Activated CD4-positive, alpha-beta T cell treated with anti-CD3 and anti-CD28 coated beads for 1 hour (primary cell): ENCODE measurements around the gene ALDOC.
A peak's percentile ranks its signal among the peaks of the same experiment; 100 is the strongest.
"Not testable (repeated sequence)": the region's sequence is repeated elsewhere in the genome, so short reads cannot be mapped to it uniquely, and the experiment has no call there.

ENCODE experiments used
- DNase-seq: peaks from one replicate; pipeline ENCODE4 v3.0.0-alpha.2; 2020

Gene ALDOC

DNA sequence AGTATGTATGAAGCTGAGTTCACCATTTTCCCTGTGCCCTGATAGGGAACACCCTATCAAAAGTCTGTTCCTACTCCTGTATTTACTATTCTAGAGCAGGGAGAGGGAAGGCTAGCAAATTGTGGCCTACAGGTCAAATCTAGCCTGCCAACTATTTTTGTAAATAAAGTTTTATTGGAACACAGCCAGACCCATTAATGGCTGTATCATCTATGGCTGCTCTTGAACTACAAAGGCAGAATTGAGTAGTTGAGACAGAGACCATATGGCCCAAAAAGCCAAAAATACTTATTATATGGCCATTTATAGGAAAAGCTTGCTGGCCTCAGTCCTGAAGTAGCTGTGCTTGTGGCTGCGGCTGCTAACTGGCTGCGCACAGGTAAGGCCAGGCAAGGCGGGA is 4.3 kb upstream of the ALDOC start:
- no peak for DNase-seq

GRCh38 chr17:28579526-28579925 is 2.8 kb upstream of the ALDOC start:
- DNase-seq = no peak

DNA sequence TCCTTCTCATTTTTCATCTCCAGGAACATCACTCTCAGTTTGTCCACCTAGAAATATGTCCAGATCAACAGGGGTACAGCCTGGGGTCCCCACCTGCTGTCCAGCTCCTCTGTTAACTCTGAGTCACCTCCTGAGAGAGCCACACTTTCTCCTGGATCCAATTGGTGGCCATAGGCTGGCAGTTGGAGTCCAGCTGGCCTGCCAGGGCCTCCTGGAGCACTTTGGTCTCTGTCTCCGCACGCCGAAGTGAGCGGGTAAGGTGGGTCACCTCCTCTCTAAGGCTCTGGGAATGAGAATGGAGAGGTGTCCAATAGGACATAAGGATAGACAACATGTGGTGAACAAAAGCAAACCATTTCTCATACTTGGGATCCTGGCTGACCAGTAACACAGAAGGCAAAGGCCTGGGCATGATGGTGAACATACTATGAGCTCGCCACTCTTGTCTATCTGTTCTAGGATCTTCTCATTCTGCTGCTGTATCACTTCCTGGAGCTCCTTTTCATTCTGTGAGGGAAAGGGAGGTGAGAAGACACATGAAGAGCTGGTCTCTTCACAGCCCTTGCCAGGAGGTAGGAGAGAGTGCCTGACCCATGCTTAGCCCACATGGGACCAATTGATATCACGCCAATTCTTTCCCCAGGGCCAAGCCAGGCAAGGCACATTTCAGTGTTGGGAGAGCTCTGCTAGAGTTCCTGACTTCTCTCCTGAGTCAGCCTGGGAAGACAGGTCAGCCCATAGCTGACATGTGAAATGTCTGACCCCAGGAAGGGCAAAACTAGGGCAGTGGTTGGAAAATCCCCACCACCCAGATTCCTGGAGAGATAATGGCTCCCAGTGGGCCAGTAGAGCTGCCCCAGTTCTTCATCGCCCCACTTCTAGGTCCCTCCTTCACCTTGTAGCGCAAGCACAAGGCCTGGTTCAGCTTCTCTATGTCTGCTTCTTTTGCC is 1.8 kb upstream of the ALDOC start:
- no peak for DNase-seq

DNA sequence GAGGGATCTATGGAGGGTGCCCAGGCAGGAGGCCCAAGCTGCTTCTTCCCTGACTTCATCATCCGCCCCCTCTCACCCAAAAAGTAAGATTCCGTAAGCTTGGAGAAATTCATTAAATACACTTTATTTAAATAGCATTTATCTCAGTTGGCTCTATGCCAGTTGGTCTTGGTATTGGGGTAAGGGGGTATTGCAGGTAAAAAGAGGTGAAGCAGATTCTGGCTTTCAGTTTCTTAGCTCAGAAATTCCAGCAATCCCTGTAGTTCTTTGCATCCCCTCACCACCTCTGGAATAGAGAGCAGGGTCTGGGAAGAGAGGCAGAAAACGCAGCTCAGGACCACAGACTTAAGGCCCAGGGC is 750 bp upstream of the ALDOC start:
- no peak for DNase-seq

DNA sequence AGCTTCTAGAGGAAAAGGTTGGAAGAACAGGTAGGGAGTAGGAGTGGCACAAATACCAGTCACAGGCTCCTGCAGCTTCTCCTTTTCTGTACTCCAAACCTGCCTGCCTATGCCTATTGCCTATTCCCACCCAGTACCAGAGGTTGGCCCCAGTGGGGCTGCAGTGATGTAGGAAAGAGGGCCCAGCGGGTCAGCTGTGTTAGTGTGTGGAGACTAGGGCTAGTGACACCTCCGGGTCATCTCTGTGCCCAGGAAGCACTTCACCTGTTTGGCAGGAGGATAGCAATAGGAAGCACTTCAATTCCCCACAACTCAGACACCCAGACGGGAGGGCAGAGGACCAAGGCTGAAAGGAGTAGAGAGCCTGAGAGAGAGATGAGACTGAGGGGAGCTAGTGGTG is 679 bp downstream of the ALDOC start:
- not testable (repeated sequence) for DNase-seq

DNA sequence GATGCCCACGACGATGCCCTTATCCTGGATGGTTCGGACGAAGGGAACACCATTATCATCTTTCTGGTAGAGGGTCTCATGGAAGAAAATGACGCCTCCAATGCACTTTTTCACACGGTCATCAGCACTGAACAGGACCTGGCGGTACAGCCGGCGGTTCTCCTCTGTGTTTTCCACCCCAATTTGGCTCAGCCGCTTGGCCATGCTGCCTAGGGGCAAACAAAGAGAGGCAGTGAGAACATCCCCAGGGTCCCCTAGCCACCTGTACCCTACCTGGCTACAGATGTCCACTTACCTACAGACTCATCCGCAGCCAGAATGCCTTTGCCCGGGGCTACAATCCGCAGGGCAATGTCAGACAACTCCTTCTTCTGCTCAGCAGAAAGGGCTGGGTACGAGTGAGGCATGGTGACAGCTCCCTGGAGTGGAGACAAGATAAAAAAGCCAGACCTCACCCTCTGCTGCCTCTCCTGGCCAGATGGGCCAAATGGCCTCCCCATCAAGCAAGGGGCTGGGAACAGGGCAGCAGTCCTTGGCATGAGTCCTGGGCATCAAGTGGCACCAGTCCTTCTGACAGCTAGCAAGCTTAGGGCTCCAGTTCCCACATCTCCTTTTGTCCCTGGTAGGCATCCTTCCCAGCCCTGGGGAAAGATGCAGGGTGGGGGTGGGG is 1.4 kb downstream of the ALDOC start:
- DNase-seq = no peak

DNA sequence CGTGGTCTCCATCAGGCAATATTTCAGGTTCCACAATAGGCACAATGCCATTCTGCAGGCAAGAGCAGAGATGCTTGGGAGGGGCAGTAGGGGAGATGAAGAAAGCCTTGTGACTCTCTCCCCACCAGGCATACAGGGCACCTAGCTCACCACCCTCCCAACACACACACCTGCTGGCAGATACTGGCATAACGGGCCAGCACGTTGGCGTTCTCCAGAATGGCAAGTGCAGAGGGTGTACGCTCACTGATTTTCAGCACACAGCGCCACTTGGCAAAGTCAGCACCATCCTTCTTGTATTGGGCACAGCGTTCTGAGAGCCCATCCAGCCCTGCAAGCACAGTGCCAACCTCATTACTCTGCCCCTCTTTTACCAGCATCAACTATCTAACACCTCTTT is 2.2 kb downstream of the ALDOC start:
- no peak for DNase-seq

- no peak for DNase-seq
Observed at GRCh38 chr17:28573966-28574480, 2.7 kb downstream of the ALDOC start.

DNA sequence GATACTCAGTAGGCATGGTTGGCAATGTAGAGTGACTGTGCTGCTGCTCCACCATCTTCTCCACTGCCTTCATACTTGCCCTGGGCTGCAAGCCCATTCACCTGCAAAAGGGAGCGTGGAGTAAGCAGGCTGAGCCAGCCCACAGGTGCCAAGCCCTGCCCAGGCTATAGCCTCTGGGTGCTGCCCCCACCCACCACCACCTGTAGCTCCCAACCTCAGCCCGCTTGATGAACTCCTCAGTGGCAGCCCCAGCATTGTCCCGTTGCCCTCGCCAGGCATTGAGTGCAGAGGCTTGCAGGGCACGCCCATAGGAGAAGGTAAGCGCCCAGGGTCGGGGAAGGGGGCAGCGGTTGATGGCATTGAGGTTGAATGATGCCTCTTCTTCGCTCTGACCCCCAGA is 3.2 kb downstream of the ALDOC start:
- no peak for DNase-seq

DNA sequence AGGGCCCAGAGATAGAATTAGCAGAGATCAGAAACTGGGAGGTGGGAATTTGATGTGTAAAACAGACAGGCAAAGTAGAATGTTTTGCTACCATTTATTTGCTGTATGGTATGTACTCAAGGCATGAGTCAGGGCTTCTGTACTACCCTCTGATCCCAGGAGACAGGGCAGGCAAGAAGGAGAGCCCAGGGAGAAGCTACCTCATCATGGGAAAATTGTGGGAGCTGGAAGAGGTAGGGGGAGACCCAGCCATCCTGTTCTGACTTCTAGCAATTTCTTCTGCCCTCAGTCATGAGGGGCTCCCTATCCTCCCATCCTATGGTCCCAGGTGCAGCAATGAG is 3.7 kb downstream of the ALDOC start:
- DNase-seq = no peak

- DNase-seq = no peak
Observed at GRCh38 chr17:28572259-28573039, 4.2 kb downstream of the ALDOC start.

DNA sequence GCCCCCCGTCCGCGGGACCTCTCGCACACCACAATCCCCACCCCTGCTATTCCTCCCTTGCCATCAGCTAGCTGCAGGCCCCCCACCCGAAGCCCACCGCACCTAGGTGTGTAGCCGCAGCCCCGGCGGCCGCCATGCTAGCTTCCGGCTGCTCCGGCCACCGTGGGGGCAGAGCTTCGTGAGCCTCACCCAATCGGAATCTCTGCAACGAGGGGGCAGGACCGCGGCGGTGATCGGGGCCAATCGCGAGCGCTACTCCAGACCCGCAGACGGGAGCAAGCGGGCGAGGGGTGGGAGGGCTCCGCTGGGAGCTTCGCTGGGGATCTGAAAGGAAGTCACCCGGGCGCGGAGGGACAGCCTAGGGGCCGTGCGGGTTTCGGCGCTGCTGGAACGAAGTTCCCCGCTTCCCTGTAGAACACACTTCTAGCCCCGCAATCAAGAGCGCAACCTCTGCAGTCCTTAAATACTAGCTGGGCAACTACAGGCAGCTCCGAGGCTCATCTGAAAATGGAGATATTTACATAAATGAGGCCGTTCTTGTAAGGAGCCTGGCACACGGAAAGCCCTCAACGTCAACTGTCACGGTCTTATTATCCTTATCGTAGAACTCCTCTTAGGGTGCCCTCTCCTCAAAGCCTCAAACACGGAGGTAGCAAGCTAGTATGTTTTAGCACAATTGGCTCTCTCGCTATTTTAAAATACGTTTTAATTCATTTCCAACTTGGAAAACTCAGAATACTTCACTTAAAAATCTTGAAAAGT is 5.2 kb downstream of the ALDOC start, which contains the start of gene PIGS:
Gene PIGS (minus strand): TSS at position 164 of the 762 bp plus-strand sequence. CDS start 28 bp downstream, at position 136.
- peak; percentile 85 for DNase-seq

- DNase-seq = peak; percentile 31
Observed at GRCh38 chr17:28570716-28571360, 5.9 kb downstream of the ALDOC start.

DNA sequence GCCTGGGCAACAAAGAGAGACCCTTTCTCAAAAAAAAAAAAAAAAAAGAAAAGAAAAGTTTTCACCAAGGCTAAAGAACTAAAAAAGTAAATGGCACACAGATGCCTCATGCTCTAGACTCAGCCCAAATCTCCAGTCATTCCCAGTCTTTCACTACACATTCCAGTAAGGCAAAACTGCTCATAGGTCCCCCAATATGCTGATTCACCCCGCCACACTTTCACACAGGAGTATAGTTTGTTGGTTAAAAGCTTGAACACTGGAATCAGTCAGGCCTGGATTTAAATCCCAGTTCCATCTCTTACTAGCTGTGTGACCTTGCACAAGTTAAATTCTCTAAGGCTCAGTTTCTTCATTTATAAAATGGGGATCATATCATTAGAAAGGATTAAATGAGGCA is 7.2 kb downstream of the ALDOC start:
- DNase-seq = no peak

DNA sequence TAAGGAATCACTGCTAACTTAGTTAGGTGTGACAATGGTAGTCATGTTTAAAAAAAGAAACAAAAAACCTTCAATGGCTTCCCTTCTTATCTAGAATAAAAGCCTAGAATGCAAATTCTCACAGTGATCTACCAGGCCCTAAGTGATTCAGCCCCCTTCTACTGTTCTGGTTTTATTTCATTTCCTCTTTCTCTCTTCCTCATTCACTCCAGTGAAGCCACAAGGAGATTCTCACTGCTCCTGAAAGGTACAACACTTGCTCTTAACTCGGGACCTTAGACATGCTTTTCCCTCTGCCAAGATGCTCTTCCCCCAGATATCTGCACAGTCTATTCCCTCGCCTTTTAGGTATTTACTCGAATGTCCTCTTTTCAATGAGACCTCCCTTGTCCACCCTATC is 9.1 kb downstream of the ALDOC start:
- no peak for DNase-seq

GRCh38 chr17:28563475-28563874 is 13.2 kb downstream of the ALDOC start:
- DNase-seq = no peak

- no peak for DNase-seq
Observed at GRCh38 chr17:28555022-28555421, 21.7 kb downstream of the ALDOC start.

GRCh38 chr17:28554565-28554964 is 22.1 kb downstream of the ALDOC start:
- DNase-seq = no peak

DNA sequence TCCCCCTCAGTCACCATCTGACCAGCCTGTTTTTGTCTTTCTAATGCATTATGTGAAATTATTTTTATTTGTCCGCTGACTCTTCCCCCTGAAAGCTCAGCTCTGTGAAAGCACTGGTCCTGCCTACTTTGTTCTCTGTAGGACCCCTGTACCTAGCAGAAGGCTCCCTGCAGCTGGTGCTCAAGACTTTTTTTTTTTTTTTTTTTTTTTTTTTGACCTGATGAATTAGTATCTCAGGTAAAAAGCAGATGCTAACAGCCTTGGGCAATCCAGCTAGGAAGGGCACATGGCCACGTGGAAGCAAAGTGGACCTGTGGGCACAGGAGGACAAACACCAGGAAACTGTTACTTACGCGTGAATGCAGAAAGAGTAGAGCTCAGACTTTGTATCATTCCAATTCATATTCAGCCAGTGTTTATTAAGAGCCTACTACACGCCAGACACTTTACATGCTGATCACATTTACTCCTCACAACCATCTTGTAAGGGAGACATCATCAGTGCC is 23.6 kb downstream of the ALDOC start:
- no peak for DNase-seq

DNA sequence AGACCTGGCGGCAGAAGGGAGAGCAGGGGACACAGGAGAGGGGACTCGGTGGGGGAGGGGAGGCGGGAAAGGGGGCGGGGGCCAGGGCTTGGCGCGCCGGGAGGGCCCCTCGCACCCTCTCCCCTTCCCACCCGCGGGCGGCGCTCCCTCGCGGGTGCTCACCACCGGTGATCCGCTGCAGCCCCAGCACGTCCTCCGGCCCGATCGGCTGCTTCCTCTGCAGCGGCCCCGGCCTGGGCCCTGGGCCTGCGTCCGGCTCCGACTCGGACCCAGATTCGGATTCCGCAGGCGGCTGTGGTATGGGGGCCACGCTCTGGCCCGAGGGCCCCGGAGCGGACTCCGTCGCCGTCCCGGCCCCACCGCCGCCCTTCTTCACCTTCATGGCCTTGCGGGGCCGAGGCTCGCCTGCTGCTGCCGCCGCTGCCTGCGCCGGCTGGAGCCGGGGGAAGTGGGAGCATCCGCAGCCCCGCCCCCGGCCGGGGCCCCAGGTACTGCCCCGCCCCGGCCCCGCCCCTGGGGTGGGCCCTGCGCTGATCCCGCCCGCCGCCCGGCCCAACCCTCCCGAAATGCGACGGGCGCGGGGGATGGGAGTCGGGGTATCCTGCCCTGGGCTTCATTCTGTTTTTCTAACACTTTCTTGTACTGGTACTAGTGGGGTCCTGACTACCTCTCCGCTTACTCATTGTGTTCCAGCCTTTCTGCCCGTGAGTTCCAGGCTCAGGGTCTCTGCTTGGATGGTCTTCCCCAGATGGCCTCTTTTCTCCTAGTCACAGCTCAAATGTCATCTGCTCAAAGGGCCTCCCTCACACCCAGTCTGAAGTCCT is 24.3 kb downstream of the ALDOC start, which contains the start of gene UNC119:
Gene UNC119 (minus strand): TSS at position 449 of the 824 bp plus-strand sequence. CDS start 67 bp downstream, at position 382.
- peak; percentile 60 for DNase-seq
